CD4-positive, CD25-positive, alpha-beta regulatory T cell (primary cell): ENCODE results near the gene CABCOCO1. TPM values are rescaled to one million over a fixed set of nuclear protein-coding genes. Genes with fewer than 3 reads are reported as not detected.

Experiments used
- ATAC-seq, 2 donors: fragments of 150-1000 bp; cut with Tn5 transposase; one replicate each; pipeline ENCODE4 v1.10.0; 2021; ENCODE audit warnings: low read depth in 2 of 2, moderate number of reproducible peaks in 2 of 2, moderate library complexity in 1 of 2
- DNase-seq, 3 donors: peaks; one replicate each; pipeline versions ENCODE4 v3.0.0 to v3.0.0-alpha.2; 2012 to 2022; ENCODE audit warnings: mixed read lengths in 1 of 3
- H3K27ac ChIP-seq: one replicate; pipeline ENCODE4 v1.7.0; 2013; ENCODE audit warnings: mild to moderate bottlenecking, low read length; ENCODE audit not compliant: insufficient read depth, poor library complexity, severe bottlenecking
- H3K27me3 ChIP-seq: one replicate; pipeline ENCODE4 v1.7.0; 2013; ENCODE audit warnings: low read length; ENCODE audit not compliant: control insufficient read depth, insufficient read depth
- H3K36me3 ChIP-seq: one replicate; pipeline ENCODE4 v1.7.0; 2013; ENCODE audit warnings: mild to moderate bottlenecking, low read length, moderate library complexity; ENCODE audit not compliant: control insufficient read depth, insufficient read depth
- H3K4me1 ChIP-seq: 2 replicates; pipeline ENCODE4 v1.7.0; 2013; ENCODE audit warnings: mild to moderate bottlenecking, low read length; ENCODE audit not compliant: insufficient read depth, control insufficient read depth, poor library complexity, severe bottlenecking
- H3K4me3 ChIP-seq: one replicate; pipeline ENCODE4 v1.7.0; 2013; ENCODE audit warnings: low read depth, mild to moderate bottlenecking, low read length, moderate library complexity
- H3K9me3 ChIP-seq, 2 experiments: 1 replicate in 1 of 2; 2 replicates in 1 of 2; pipeline ENCODE4 v1.7.0; 2013; ENCODE audit warnings: low read length in 2 of 2, mild to moderate bottlenecking in 1 of 2, moderate library complexity in 1 of 2; ENCODE audit not compliant: control insufficient read depth in 2 of 2
- H3K27ac Mint-ChIP-seq, 3 donors: one replicate each; pipeline ENCODE4 v1.8.0; 2020 to 2022; ENCODE audit warnings: mild to moderate bottlenecking in 3 of 3, mixed read lengths in 3 of 3, moderate library complexity in 2 of 3
- H3K27me3 Mint-ChIP-seq: one replicate; pipeline ENCODE4 v1.8.0; 2022; ENCODE audit warnings: mild to moderate bottlenecking, mixed read lengths
- H3K36me3 Mint-ChIP-seq: one replicate; pipeline ENCODE4 v1.8.0; 2020; ENCODE audit warnings: mixed read lengths
- H3K4me1 Mint-ChIP-seq, 4 donors: one replicate each; pipeline ENCODE4 v1.8.0; 2020 to 2022; ENCODE audit warnings: mixed read lengths in 4 of 4, mild to moderate bottlenecking in 1 of 4
- H3K4me3 Mint-ChIP-seq, 4 donors: one replicate each; pipeline ENCODE4 v1.8.0; 2020 to 2022; ENCODE audit warnings: mild to moderate bottlenecking in 4 of 4, mixed read lengths in 4 of 4, moderate library complexity in 3 of 4
- H3K9me3 Mint-ChIP-seq, 7 donors: one replicate each; pipeline ENCODE4 v1.8.0; 2020 to 2022; ENCODE audit warnings: mixed read lengths in 7 of 7, mild to moderate bottlenecking in 3 of 7, moderate library complexity in 2 of 7
- polyA plus RNA-seq, 4 donors: library from polyadenylated mRNA; unstranded; fragments of 300-500 nt; fragmentation: Illumina TruSeq; gene quantifications; one replicate each; pipeline ENCODE4 v1.2.3, GENCODE V29; 2021
- total RNA-seq: library from RNA; stranded (reverse); gene quantifications from one replicate; pipeline ENCODE4 v1.2.3, GENCODE V29; 2022

The CABCOCO1 gene
- total and polyA plus RNA-seq, 5 donors from 2014 or later, result not detected

- peaks cover 0 to 2% (median 0%) of the 10 kb centered on the region in 7 donors for H3K9me3 Mint-ChIP-seq
- no peaks in the 10 kb centered on the region for H3K36me3 ChIP-seq
- no peaks in the 10 kb centered on the region for H3K9me3 ChIP-seq
- H3K4me3 Mint-ChIP-seq, result no peak overlapping the region
- H3K4me1 ChIP-seq, result no peaks in the 10 kb centered on the region
- no peak for DNase-seq
- peaks cover 5% of the 10 kb centered on the region for H3K27me3 ChIP-seq
- H3K4me1 Mint-ChIP-seq, result no peaks in the 10 kb centered on the region
- no peaks in the 10 kb centered on the region for H3K36me3 Mint-ChIP-seq
- no peak overlapping the region for H3K27ac ChIP-seq
- no peak overlapping the region for H3K27ac Mint-ChIP-seq
- no peak for ATAC-seq
- H3K27me3 Mint-ChIP-seq, result peaks cover 11% of the 10 kb centered on the region
- no peak overlapping the region for H3K4me3 ChIP-seq
These were observed 39.6 kb upstream of the CABCOCO1 start for GRCh38 chr10:61623161-61623560.

DNA sequence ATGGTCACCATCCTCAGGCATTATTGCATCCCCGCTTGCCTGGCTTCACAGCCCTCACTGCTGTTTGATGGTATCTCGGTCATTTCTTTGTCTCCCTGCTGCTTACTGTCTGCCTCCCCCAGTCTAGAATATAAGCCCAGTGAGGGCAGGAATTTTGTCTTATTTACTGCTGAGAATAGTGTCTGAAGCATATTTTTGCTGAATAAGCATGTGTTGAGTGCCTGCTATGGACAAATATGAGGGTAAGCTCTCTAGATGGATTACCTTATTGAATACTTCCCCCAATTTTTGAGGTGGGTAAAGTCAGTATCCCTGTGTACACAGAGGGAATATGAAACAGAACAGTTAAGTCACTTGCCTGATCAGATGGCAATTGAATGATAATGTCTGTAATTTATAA lies 36.5 kb upstream of the CABCOCO1 start:
- H3K27me3 ChIP-seq, result peaks cover 5% of the 10 kb centered on the region
- Mint-ChIP-seq H3K4me3 (no peak overlapping the region), H3K36me3 (no peaks in the 10 kb centered on the region), H3K27ac (no peak overlapping the region), H3K4me1 (no peaks in the 10 kb centered on the region), H3K9me3 (no peaks in the 10 kb centered on the region), H3K27me3 (no peaks in the 10 kb centered on the region)
- no peaks in the 10 kb centered on the region for H3K9me3 ChIP-seq
- DNase-seq (no peak), ATAC-seq (no peak)
- no peaks in the 10 kb centered on the region for H3K4me1 ChIP-seq
- H3K27ac ChIP-seq, result no peak overlapping the region
- H3K36me3 ChIP-seq, result no peaks in the 10 kb centered on the region
- H3K4me3 ChIP-seq, result no peak overlapping the region

DNA sequence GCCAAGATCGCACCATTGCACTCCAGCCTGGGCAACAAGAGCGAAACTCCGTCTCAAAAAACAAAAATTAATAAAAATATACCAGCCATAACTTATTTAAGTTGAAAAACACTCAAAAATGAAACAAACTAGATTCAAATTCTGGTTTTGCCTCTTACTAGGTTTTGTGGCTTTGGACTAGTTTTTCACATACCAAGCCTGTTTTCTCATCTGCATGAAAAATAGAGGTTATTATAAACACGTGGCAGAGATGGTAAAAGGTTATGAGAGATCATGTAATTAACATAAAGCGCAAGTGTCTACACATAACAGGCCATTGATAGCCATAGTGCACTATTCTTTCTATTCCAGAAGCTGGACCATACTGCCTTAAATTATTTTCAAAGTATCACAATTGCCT lies 35.5 kb upstream of the CABCOCO1 start:
- no peak overlapping the region for H3K4me3 ChIP-seq
- no peak overlapping the region for H3K27ac Mint-ChIP-seq
- no peaks in the 10 kb centered on the region for H3K36me3 Mint-ChIP-seq
- no peak for DNase-seq
- no peaks in the 10 kb centered on the region for H3K27me3 Mint-ChIP-seq
- no peak overlapping the region for H3K27ac ChIP-seq
- no peaks in the 10 kb centered on the region for H3K4me1 ChIP-seq
- no peaks in the 10 kb centered on the region for H3K36me3 ChIP-seq
- H3K27me3 ChIP-seq, result peaks cover 5% of the 10 kb centered on the region
- no peak for ATAC-seq
- no peaks in the 10 kb centered on the region for H3K9me3 ChIP-seq
- no peaks in the 10 kb centered on the region for H3K4me1 Mint-ChIP-seq
- H3K4me3 Mint-ChIP-seq, result no peak overlapping the region
- H3K9me3 Mint-ChIP-seq, result no peaks in the 10 kb centered on the region

GRCh38 chr10:61628151-61628874 lies 34.4 kb upstream of the CABCOCO1 start:
- DNase-seq (no peak), ATAC-seq (no peak)
- no peaks in the 10 kb centered on the region for H3K36me3 ChIP-seq
- H3K4me1 Mint-ChIP-seq, result no peaks in the 10 kb centered on the region
- H3K27ac Mint-ChIP-seq, result no peak overlapping the region
- no peak overlapping the region for H3K4me3 Mint-ChIP-seq
- H3K4me3 ChIP-seq, result no peak overlapping the region
- H3K36me3 Mint-ChIP-seq, result no peaks in the 10 kb centered on the region
- no peaks in the 10 kb centered on the region for H3K9me3 ChIP-seq
- H3K9me3 Mint-ChIP-seq, result no peaks in the 10 kb centered on the region
- H3K27me3 Mint-ChIP-seq, result peaks cover 4% of the 10 kb centered on the region
- H3K27ac ChIP-seq, result no peak overlapping the region
- no peaks in the 10 kb centered on the region for H3K4me1 ChIP-seq
- peaks cover 5% of the 10 kb centered on the region for H3K27me3 ChIP-seq

GRCh38 chr10:61628875-61629513 lies 33.7 kb upstream of the CABCOCO1 start:
- H3K4me3 ChIP-seq, result no peak overlapping the region
- H3K27ac Mint-ChIP-seq, result no peak overlapping the region
- H3K9me3 ChIP-seq, result no peaks in the 10 kb centered on the region
- peaks cover 5% of the 10 kb centered on the region for H3K27me3 ChIP-seq
- H3K27me3 Mint-ChIP-seq, result peaks cover 5% of the 10 kb centered on the region
- no peak overlapping the region for H3K27ac ChIP-seq
- no peaks in the 10 kb centered on the region for H3K9me3 Mint-ChIP-seq
- no peaks in the 10 kb centered on the region for H3K4me1 Mint-ChIP-seq
- no peaks in the 10 kb centered on the region for H3K4me1 ChIP-seq
- H3K36me3 ChIP-seq, result no peaks in the 10 kb centered on the region
- no peak overlapping the region for H3K4me3 Mint-ChIP-seq
- DNase-seq, result no peak
- no peaks in the 10 kb centered on the region for H3K36me3 Mint-ChIP-seq
- ATAC-seq, result no peak

DNA sequence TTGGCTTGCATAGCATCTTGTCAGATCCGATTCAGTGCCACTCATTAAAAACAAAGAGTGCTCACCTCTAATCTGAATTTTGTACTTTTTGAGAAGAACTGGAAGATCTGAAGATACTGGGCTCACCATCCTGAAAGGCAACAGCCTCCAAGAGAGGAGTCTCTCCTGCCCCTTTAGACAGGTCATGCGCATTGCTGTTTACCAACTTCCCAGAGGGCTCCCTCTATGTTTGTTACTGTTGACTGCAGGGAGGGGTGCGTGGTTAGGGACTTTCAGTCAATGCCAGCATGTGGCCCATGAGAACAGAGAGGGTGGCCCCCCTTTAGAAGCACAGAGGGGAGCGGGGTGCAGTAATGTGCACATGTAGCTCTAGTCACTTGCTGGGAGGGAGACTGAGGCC lies 33.2 kb upstream of the CABCOCO1 start:
- no peak for ATAC-seq

DNA sequence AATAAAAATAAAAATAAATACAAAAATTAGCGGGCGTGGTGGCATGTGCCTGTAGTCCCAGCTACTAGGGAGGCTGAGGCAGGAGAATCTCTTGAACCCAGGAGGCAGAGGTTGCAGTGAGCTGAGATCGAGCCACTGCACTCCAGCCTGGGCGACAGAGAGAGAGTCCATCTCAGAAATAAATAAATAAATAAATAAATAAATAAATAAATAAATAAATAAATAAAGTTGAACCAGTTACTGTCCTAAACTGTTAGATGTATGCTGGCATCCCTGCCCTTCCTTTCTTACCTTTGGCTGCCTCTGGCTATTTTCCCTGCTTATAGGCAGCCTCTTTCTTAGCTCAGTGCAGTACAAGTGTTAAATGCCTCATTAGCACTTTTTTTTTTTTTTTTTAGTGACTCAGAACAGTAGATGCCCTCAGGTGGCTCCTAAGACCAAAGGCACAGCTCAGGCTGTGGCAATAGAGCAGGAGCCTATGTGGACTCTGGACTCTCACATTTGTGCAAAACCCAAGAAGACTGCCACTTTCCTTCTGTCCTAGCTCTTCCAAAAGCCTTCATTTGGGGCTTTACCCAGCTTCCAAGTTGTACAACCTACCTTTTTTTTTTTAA lies 30.6 kb upstream of the CABCOCO1 start:
- ATAC-seq (no peak), DNase-seq (no peak)
- Histone ChIP-seq H3K36me3 (no peaks in the 10 kb centered on the region), H3K27me3 (no peaks in the 10 kb centered on the region), H3K27ac (no peak overlapping the region), H3K4me1 (no peaks in the 10 kb centered on the region), H3K4me3 (no peak overlapping the region), H3K9me3 (no peaks in the 10 kb centered on the region)
- Mint-ChIP-seq H3K36me3 (no peaks in the 10 kb centered on the region), H3K9me3 (no peaks in the 10 kb centered on the region), H3K4me3 (no peak overlapping the region), H3K27me3 (peaks cover 5% of the 10 kb centered on the region), H3K4me1 (no peaks in the 10 kb centered on the region), H3K27ac (no peak overlapping the region)

More for the DNA sequence above, 33.2 kb upstream of the CABCOCO1 start:
- H3K4me3 Mint-ChIP-seq, result no peak overlapping the region
- H3K36me3 Mint-ChIP-seq, result no peaks in the 10 kb centered on the region
- H3K27ac Mint-ChIP-seq, result no peak overlapping the region
- no peak for DNase-seq
- Histone ChIP-seq H3K9me3 (no peaks in the 10 kb centered on the region), H3K36me3 (no peaks in the 10 kb centered on the region), H3K4me1 (no peaks in the 10 kb centered on the region), H3K27me3 (peaks cover 1% of the 10 kb centered on the region), H3K27ac (no peak overlapping the region), H3K4me3 (no peak overlapping the region)
- H3K27me3 Mint-ChIP-seq, result peaks cover 5% of the 10 kb centered on the region
- H3K9me3 Mint-ChIP-seq, result no peaks in the 10 kb centered on the region
- no peaks in the 10 kb centered on the region for H3K4me1 Mint-ChIP-seq
